ENCODE measurements around the gene DIS3L2. TPM values are rescaled to one million over a fixed set of nuclear protein-coding genes. Genes with fewer than 3 reads are reported as not detected.
"Not testable (repeated sequence)": the region's sequence is repeated elsewhere in the genome, so short reads cannot be mapped to it uniquely, and the experiment has no call there.

Gene DIS3L2
- total RNA-seq, 3 donors from 2014 or later: 28.5 to 43.0 (median 42.5) TPM

GRCh38 chr2:232384466-232384865 lies 423.0 kb downstream of the DIS3L2 start:
- Histone ChIP-seq H3K36me3 (ENCODE audit: low read depth) (no peaks in the 10 kb centered on the region), H3K4me1 (ENCODE audit: low read depth) (no peaks in the 10 kb centered on the region), H3K9me3 (no peaks in the 10 kb centered on the region), H3K4me3 (no peak overlapping the region)
- DNase-seq (no peak), ATAC-seq (no peak)
- intact Hi-C loops (cut with DNase I, micrococcal nuclease): no loop called here
- TF ChIP-seq CTCF (IDR thresholded peaks at IDR 0.05): no peak

GRCh38 chr2:232385058-232385457 lies 423.5 kb downstream of the DIS3L2 start:
- intact Hi-C loops (cut with DNase I, micrococcal nuclease); H3K4me1 ChIP-seq (ENCODE audit: low read depth): not testable (repeated sequence)

GRCh38 chr2:232385660-232386489 lies 424.4 kb downstream of the DIS3L2 start:
- no peaks in the 10 kb centered on the region for H3K36me3 ChIP-seq (ENCODE audit: low read depth)
- H3K4me3 ChIP-seq: no peak overlapping the region
- no peak for TF ChIP-seq CTCF (IDR thresholded peaks at IDR 0.05)
- no peak for ATAC-seq
- no peaks in the 10 kb centered on the region for H3K9me3 ChIP-seq
- no peak for DNase-seq
- H3K4me1 ChIP-seq (ENCODE audit: low read depth): no peaks in the 10 kb centered on the region
- intact Hi-C loops (cut with DNase I, micrococcal nuclease): no loop called here

More at GRCh38 chr2:232385058-232385457, 423.5 kb downstream of the DIS3L2 start:
- H3K36me3 ChIP-seq (ENCODE audit: low read depth); ATAC-seq; DNase-seq; H3K9me3 ChIP-seq; H3K4me3 ChIP-seq: not testable (repeated sequence)

- DNase-seq: no peak
- intact Hi-C loops (cut with DNase I, micrococcal nuclease): no loop called here
- Histone ChIP-seq H3K36me3 (ENCODE audit: low read depth) (no peaks in the 10 kb centered on the region), H3K4me3 (no peak overlapping the region), H3K9me3 (no peaks in the 10 kb centered on the region), H3K4me1 (ENCODE audit: low read depth) (no peaks in the 10 kb centered on the region)
- no peak for TF ChIP-seq CTCF (IDR thresholded peaks at IDR 0.05)
- ATAC-seq: no peak
These were observed 424.9 kb downstream of the DIS3L2 start for GRCh38 chr2:232386490-232386739.

Small RNA genes within 50 kb of the gene (microRNA-seq; reads per million reads assigned to microRNA genes)
- gene MIR562: not detected

Other genes with a start within 250 kb of the DIS3L2 start
- 10 to 100 TPM; 17.6 to 21.8 (median 18.6) TPM for gene PDE6D, start 180.4 kb upstream of the DIS3L2 start, total RNA-seq
- gene COPS7B, start 175.3 kb upstream of the DIS3L2 start, total RNA-seq: 10 to 100 TPM; 25.4 to 34.1 (median 29.4) TPM
- 1 to 10 TPM in 1 of 3 donors, under 1 TPM in 1, not detected in 1; 0.39 to 2.7 TPM for gene NPPC, start 35.3 kb upstream of the DIS3L2 start, total RNA-seq

Data from mucosa of descending colon (tissue), 3 donors.